SK-N-MC (cell line): ENCODE data around the gene POLD4.

Experiments used
- EZH2 ChIP-seq: fragments of 200-600 bp; sonication (generic); IDR thresholded peaks from one replicate; pipeline ENCODE4 v1.6.1; 2017; ENCODE audit warnings: antibody characterized with exemption
- FOXP2 ChIP-seq: optimal IDR thresholded peaks from 2 replicates; pipeline ENCODE3; 2011; ENCODE audit warnings: mild to moderate bottlenecking, moderate library complexity; ENCODE audit not compliant: insufficient read depth; ENCODE audit errors: extremely low read length, control extremely low read depth
- POLR2AphosphoS5 ChIP-seq: IDR thresholded peaks from 2 replicates; pipeline ENCODE4 v1.6.1; 2012; ENCODE audit warnings: mild to moderate bottlenecking, low read depth, low read length, borderline replicate concordance

DNA sequence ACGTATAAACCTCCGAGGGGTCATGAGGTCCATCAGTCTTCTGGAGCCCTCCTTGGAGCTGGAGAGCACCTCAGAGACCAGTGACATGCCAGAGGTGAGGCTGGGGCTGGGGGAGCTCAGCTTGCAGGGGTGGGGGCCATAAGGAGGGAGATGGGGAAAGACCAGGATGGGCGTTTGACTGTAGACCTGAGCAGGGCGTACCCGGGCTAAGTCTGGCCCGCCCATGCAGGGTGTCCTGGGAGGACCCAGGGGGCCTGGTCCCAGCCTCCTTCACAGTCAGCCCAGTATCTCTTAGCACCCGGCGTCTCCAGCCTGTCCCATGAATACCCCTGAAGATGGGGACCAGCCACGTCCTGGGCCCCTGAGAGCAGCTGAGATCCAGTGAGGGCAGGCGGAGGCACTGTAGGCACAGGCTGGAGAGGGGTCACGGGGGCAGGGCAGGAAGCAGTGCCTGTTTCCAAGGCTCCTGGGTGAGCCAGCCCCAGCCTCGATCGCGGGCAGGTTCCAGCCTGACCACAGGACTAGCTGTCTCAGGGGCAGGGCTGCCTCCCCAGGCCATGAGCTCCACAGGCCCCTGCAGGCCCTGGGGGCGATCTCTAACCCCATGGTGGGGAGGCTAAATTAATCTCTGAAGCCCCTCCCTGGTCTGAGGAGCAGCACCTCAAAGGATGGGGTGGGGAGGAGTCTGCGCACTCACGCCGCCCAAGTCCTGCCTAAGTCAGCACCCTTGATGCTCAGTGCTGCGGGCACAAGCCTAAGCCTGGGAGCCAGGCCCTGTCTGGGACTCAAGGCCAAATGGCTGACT lies 42.9 kb downstream of the POLD4 start:
- TF ChIP-seq POLR2AphosphoS5 (no peak), EZH2 (no peak), FOXP2 (no peak)
